Omental fat pad (tissue), 4 donors: Measurements from ENCODE around the gene CEP295NL. TPM values are rescaled to one million over a fixed set of nuclear protein-coding genes. Genes with fewer than 3 reads are reported as not detected.
"Not testable (repeated sequence)": the region's sequence is repeated elsewhere in the genome, so short reads cannot be mapped to it uniquely, and the experiment has no call there.

Experiments
- ATAC-seq: fragments of 150-250 bp; one replicate; pipeline ENCODE4 v1.9.1; 2016; ENCODE audit warnings: mild to moderate bottlenecking, moderate library complexity; ENCODE audit not compliant: low FRiP score
- DNase-seq: peaks from one replicate; pipeline ENCODE4 v3.0.0-alpha.2; 2019; ENCODE audit warnings: low spot score
- CTCF ChIP-seq, 3 donors: fragments of 450-650 bp; IDR thresholded peaks; one replicate each; pipeline ENCODE4 v1.5.1; 2016 to 2017; ENCODE audit warnings: antibody characterized with exemption in 3 of 3, mild to moderate bottlenecking in 3 of 3, moderate library complexity in 2 of 3
- total RNA-seq, 4 donors: library from RNA; depleted of rRNA; stranded (reverse); fragments of >200 nt; gene quantifications; one replicate each; pipeline ENCODE4 v1.1.0, GENCODE V29; 2016

The CEP295NL gene
- total RNA-seq, 4 donors from 2014 or later = 2.7 to 11.8 (median 5.5) TPM

- no peak for TF ChIP-seq CTCF (IDR thresholded peaks at IDR 0.05)
- no peak for ATAC-seq
- no peak for DNase-seq
These were observed 9.1 kb upstream of the CEP295NL start for GRCh38 chr17:78912082-78912481.

- DNase-seq, ATAC-seq: not testable (repeated sequence)
These were observed 8.5 kb upstream of the CEP295NL start for GRCh38 chr17:78911543-78911942.

- TF ChIP-seq CTCF (IDR thresholded peaks at IDR 0.05) = no peak
- ATAC-seq = no peak
- no peak for DNase-seq
These were observed 7.7 kb upstream of the CEP295NL start for GRCh38 chr17:78910497-78911284.

- TF ChIP-seq CTCF (IDR thresholded peaks at IDR 0.05) = no peak
- ATAC-seq (no peak), DNase-seq (no peak)
These were observed 5.4 kb upstream of the CEP295NL start for GRCh38 chr17:78908426-78908825.

- no peak for DNase-seq
- no peak for ATAC-seq
- no peak for TF ChIP-seq CTCF (IDR thresholded peaks at IDR 0.05)
These were observed 2.5 kb upstream of the CEP295NL start for GRCh38 chr17:78905541-78905940.

- ATAC-seq (no peak), DNase-seq (no peak)
- TF ChIP-seq CTCF (IDR thresholded peaks at IDR 0.05) = no peak
These were observed 2.1 kb upstream of the CEP295NL start for GRCh38 chr17:78905116-78905515.

GRCh38 chr17:78904371-78904770, 1.4 kb upstream of the CEP295NL start:
- DNase-seq = no peak
- TF ChIP-seq CTCF (IDR thresholded peaks at IDR 0.05) = no peak
- ATAC-seq = peak; percentile 53

- DNase-seq, ATAC-seq: not testable (repeated sequence)
These were observed 770 bp downstream of the CEP295NL start for GRCh38 chr17:78902231-78902630.
